SW 1271 (cell line): Measurements from ENCODE around the gene MRTFA.
"Not testable (repeated sequence)": the region's sequence is repeated elsewhere in the genome, so short reads cannot be mapped to it uniquely, and the experiment has no call there.

ENCODE experiments used
- DNase-seq, 2 experiments: peaks; one replicate each; lab custom pipeline; 2025; lab: John Stamatoyannopoulos, UW

MRTFA gene

DNA sequence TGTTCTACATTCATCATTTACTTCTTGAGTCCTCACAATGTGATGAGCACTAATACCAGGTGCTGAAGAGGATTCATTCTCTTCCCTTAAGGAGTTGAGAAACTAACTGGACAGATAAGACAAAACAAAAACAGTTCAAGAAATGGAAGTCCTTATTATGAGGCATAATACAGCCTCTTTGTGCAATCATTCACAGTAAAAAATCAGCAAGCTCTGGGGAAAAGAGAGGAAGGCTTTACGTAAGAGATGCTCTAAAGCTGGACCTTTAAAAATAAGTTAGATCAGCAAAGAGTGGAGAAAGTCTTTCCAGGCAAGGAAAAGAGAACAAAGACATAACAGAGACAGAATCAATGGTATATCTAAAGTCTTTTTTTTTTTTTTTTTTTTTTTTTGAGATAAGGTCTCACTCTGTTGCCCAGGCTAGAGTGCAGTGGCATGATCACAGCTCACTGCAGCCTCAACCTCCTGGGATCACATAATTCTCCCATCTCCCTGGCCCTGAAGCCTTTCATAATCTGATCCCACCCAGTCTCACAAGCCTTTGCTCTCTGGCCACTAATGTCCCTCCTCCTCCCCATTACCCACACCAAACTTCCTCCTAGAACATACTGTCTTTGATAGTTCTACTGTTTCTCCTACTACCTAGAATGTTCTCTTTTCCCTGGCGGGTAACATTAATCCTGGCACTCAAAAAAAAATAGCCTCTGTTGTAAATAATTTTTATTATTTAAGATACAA lies 40.9 kb downstream of the MRTFA start:
- no peak for DNase-seq

DNA sequence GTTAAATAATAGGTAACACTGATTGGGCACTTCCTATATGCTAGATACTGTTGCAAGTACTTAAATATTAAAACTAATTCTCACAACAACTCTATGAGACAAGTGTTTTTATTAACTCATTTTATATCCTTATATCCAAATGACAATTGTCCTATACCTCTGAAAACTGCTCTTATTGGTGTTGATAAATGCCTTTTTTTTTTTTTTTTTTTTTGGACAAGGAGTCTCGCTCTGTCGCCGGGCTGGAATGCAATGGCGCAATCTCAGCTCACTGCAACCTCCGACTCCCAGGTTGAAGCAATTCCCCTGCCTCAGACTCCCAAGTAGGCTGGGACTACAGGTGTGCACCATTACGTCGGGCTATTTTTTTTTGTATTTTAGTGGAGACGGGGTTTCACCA lies 41.6 kb downstream of the MRTFA start:
- no peak for DNase-seq

DNA sequence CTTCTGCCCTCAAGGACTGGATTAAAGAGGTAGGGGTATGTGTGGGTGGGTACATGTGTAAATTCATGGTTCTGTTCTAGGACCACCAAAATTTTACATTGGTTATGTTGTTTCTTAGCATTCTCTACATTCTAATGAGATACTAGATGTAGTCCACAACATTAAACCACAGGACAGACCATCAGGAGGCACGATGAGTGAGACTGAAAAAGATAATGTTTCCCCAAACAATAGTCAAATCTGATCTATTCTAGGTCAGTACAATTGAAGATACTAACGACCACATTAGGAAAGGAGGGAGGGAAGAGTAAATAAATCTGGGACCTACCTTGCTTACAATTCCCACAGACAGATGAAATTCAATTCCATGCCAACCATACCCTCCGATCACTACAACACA lies 42.2 kb downstream of the MRTFA start:
- no peak for DNase-seq

DNA sequence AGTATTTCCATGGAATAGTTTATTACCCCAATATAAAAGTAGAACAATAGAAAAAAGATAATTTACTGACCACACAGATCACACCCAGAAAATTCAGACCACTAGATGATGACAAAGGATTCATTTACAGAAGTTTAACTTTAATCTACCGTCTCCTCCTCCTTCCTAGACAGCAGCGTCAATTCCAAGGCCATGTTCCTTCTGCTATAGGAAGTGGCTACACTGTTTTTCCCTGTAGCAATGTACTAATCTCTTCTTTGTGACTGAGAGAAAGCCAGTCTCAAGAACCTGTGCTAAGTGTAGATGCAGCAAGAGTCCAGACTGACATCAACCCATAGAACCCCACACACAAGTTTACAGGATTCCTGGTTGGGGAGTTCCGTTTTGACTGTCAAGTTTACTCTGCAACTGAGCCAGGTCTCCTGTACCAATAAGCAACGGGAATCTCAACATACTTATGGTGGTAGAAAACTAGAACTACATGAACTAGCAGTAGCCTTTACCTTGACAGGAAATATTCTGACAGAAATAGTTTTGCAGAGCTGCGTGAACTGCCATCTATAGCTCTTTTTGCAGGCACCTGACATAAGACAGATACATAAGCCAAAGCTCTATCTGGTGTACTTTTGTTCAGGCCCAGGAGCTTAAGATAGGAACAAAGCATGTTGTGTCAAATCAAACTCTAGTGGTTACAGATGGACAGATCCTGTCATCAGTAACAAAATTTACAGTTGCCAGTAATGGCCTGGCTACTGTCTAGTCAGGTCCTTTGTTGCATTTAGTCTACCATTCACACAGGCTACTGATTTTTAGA lies 42.9 kb downstream of the MRTFA start:
- DNase-seq, result no peak

DNA sequence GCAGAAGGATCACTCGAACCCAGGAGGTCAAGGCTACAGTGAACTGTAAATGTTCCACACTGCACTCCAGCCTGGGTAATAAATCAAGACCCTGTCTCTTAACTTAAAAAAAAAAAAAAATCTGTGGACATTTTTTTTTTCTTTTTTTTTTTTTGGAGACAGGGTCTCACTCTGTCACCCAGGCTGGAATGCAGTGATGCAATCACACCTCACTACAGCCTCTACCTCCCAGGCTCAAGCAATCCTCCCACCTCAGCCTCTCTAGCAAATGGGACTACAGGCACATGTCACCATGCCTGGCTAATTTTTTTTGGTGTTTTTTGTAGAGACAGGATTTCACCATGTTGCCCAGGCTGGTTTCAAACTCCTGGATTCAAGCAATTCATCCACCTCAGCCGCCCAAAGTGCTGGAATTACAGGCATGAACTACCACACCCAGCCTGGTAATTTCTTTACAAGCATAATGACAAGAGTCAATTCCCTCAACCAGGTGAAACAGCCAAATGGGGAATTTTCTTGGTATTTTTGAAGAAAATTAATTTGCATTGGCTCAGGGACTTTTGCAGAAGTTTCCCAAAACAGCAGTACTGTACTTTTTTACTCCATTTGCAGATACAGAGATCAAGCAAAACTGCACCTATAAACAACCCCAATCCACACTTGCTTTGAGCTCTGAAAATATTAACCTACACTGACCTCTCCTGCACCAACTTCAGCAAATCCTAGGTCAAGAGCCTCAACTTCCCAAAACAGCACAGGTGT lies 44.0 kb downstream of the MRTFA start:
- DNase-seq, result no peak

DNA sequence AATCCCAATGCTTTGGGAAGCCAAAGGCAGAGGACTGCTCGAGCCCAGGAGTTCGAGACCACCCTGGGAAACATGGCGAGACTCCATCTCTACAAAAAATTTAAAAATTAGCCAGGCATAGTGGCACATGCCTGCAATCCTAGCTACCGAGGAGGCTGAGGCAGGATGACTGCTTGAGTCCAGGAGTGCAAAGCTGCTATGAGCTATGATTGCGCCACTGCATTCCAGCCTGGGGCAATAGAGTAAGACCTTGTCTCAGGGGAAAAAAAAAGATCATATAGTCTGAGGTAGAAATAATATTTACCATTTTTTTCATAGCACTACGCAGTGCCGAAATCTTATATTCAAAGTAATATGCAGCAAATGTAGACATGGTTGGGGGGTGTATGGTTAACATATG lies 47.8 kb downstream of the MRTFA start:
- DNase-seq, result no peak

DNA sequence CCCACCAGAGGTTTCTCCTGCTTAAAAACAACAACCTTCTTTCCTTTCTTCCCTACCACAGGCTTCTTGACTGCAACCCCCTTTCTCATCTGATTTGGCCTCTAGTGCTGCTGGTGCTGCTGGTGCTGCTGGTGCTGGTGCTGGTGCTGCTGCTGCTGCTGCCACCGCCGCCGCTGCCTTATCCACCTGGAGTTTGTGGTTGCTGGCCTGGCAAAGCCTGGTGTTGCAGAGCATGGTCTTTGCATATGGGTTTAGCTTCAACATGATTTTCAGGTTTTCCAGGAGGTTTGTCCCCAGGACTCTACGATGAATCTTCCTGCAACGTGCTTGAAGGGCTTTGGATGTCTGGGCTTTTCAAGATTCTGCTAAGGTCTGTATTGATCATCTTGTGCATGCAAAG lies 49.7 kb downstream of the MRTFA start:
- no peak for DNase-seq

DNA sequence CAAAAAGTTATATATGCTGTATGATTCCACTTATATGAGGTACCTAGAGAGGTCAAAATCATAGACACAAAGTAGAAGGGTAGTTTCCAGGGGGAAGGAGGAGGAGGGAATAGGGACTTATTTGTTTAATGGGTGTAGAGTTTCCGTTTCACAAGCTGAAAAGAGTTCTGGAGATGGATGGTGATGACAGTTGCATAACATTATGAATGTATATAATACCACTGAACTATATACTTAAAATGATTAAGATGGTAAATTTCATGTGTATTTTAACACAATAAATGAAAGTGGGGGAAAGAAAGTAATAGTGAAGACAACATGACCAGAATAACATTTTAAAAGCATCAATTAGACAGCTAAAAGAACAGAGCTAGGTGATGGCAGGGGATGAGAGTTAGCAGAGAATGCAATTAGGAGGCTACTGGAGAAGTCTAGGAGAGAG lies 51.2 kb downstream of the MRTFA start:
- DNase-seq, result no peak

DNA sequence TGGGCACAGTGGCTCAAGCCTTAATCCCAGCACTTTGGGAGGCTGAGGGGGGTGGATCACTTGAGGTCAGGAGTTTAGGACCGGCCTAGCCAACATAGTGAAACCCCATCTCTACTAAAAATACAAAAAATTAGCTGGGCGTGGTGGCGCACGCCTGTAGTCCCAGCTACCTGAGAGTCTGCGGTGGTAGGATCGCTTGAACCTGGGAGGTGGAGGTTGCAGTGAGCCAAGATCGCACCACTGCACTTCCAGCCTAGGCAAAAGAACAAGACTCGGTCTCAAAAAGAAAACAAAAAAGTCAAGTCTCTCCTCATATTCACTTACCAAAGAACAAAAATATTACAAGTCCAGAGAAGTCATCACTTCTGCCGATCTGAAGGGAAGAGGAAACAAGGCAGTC lies 51.8 kb downstream of the MRTFA start:
- not testable (repeated sequence) for DNase-seq

DNA sequence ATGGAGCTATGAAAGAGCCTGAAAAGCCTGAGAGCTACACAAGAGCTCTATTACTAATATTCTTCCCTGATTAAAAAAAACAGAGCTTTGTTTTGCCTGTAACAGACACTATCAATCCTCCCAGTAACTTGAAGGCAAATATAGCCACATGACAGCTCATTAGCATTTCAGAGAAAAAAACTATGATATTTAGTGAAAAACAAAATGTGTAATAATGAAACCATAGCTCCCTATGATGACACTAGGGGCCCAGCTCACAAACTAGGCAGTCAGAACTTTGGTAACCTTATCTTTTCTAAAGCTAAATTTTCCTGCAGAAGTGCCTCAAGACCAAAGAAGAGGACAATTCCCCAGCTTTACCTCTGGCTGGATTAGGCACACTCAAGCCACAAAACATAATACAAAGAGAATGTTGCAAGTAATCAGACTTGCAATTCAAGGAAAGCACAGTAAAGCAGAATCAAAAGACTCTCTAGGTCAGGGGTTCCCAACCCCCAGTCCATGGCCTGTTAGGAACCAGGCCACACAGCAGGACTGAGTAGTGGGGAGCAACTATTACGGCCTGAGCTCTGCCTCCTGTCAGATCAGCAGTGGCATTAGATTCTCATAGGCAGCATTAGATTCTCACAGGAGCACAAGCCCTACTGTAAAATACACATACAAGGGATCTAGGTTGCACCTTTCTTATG lies 53.3 kb downstream of the MRTFA start:
- DNase-seq, result no peak

DNA sequence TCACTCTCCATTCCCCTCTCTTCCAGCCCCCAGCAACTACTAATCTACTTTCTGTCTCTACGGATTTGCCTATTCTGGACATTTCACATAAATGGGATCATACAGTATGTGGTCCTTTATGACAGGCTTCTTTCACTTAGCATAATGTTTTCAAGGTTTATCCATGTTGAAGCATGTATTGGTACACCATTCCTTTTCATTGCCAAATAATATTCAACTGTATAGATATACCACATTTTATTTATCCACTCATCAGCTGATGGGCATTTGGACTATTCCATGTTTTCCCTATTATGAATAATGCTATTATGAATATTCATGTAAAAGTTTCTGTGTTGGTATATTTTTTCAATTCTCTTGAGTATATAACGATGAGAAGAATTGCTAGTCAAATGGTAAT lies 54.5 kb downstream of the MRTFA start:
- DNase-seq, result no peak

DNA sequence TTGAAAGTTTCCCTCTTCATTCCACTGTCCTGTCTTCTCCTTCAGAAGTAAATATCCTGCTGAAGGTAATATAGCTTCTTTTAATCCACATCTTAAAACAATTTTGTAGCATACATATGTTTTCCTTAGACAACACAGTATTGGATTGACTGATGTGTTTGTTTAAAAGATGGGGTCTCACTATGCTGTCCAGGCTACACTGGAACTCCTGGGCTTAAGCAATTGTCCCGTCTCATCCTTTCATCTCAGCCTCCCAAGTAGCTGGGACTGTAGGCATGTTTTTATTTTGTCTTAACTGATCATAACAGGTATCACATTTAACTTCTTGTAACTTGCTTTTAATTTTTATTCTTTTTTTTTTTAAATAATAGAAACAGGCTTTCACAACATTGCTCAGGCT lies 55.9 kb downstream of the MRTFA start:
- DNase-seq, result no peak

DNA sequence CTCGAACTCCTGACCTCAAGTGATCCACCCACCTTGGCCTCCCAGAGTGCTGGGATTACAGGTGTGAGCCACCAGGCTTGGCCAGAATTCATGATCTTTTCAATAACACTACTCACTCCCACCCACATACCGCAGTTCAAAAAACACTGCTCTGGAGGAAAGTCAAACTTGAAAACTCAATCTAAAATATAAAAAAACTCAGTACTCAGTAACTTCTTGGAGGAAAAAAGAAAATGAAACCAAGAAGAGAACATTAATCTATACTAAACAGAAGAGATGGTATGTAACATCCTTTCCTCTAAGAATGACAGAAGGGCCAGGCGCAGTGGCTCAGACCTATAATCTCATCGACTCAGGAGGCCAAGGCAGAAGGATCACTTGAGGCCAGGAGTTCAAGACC lies 58.3 kb downstream of the MRTFA start:
- DNase-seq, result no peak

DNA sequence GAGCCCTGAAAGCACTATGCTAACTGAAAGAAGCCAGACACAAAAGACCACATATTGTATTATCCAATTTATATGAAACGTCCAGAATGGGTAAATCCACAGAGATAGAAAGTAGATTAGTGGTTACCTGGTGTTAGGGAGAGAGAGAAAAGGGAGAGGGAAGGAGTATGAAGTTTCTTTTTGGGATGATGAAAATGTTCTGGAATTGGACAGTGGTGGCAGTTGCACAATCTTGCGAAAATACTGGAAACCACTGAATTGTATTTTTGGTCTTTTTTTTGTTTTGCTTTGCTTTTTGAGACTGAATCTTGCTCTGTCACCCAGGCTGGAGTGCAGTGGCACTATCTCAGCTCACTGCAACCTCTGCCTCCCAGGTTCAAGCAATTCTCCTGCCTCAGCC lies 63.5 kb downstream of the MRTFA start:
- DNase-seq, result no peak

DNA sequence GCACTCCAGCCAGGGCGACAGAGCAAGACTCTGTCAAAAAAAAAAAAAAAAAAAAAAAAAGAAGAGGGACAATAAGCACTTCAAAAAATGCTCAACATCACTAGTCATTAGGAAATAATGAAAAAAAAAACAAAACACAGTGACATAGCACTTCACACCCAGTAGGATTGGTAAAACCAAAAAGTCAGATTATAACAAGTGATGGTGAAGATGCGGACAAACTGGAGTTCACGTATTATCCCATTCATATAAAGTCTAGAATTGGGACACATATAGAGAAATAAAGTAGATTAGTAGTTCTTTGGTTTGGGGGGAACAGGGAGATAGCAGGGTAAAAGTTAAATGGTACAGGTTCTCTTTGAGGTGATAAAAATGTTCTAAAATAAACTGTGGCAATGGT lies 64.6 kb downstream of the MRTFA start:
- no peak for DNase-seq

DNA sequence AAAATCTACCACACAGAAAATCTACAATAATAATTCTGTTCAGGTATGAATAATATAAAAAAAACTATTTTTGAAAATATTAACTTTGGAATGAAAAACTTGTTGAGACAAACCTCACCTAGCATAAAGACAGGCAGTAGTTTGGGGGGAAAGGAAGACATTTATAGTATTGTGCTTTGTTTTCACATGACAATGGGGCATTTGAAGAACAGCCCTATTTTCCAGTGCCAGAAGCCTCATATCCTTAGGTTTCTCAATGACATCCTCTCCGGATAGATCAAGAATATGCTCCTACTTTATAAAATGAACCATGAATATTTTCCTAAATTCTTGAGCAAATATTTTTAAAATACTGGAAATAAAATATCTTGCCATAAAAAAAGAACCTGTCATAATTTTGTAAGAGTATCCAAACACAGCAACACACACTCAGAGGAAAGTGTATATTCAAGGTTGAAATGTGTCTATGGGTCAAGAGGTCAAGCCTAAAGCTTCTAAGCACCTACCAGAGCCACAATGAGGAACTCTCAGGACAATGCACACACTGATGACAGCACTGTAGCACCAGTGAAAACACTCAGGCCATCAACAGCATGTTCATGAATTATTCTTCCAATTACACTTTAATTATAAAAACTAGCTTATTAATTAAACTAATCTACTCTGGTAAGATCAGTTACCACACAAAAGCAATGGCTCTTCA lies 68.7 kb downstream of the MRTFA start:
- no peak for DNase-seq

DNA sequence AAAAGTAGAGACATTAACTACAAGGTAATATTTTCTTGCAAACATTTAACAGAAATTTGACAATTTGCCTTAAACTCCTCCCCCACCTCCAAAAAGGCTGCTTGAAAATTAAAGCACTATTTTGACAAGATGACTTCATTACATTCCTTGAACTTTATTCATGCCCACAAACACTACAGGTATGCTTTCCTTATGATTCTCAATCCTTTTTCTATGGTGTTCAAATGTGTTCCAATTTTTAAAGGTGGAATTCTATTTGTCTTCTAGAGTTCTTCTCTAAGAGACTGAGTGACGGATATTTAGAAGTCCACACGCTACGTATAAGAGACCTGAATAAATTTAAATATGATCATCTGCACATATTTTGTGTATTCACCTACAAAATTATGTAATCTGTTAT lies 69.4 kb downstream of the MRTFA start:
- DNase-seq, result peak in 1 of 2 experiments; percentile 17

DNA sequence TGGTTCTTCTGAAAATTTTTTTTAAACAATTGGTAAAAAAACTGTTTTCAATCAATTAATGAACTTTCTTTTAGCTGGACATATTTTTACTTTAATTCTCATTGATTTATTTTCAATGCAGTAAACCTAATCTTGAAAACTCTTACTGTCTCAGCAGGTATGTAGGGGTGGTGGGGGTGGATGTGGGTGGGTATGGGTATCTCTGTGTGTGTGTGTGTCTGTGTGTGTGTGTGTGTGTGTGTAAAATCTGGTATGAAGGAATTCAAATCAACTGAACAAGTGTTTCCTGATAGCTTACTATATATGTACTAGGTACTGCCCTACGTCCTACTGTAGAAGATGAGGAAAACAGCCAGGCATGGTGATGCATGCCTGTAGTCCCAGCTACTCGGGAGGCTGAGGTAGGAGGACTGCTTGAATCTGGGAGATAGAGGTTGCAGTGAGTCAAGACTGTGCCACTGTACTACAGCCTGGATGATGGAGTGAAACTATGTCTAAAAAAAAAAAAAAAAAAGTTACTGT lies 75.5 kb downstream of the MRTFA start:
- DNase-seq, result no peak

DNA sequence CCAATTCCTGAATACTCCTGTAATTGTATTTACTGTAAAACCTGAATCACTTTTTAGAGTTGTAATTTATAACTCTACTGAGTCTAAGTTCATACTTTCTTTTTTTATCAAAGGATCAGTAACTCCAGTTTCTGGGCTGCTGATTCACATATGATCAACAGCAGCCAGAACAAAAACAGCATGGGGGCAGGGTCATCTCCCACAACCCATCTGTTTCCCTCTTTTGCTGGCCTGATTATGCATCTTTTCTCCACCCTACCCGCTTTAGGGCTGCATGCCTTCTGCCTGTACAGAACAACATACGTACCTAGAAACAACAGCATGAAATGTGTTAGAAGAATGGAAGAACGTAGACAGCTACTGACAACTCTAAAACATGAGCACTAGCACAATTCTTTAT lies 76.0 kb downstream of the MRTFA start:
- no peak for DNase-seq

DNA sequence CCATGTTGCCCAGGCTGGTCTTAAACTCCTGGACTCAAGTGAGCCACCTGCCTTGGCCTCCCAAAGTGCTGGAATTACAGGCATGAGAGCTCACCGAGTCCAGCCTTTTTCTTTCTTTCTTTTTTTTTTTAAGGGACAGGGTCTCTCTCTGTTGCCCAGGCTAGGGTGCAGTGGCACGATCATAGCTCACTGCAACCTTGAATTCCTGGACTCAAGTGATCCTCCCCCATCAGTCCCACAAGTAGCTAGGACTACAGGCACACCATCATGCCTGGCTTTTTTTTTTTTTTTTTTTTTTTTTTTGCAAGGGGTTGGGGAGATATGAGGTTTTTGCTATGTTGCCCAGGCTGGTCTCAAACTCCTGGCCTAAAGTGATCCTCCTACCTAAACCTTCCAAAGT lies 78.5 kb downstream of the MRTFA start:
- DNase-seq, result no peak

DNA sequence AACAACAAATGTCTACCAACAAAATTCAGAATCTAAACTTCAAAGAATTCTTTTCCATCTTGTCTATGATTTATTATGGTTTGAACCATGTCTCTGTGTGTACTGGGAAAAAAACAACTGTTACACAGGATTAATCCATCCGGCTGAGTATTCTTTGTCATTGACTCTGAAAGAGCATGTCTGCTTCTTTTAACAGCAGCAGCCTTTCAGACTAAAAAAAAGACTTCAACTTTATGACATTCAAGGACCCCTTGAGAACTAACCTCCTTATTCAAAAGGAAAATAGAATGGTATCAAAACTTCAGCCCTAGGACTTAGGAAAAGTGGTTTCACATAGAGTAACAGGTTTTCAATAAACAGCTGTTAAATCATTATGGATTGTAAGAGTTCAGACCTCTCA lies 79.9 kb downstream of the MRTFA start:
- DNase-seq, result no peak
